GM12878 (cell line): ENCODE measurements around the gene PPP2R2B. TPM values are rescaled to one million over a fixed set of nuclear protein-coding genes. Genes with fewer than 3 reads are reported as not detected.

Source experiments
- ATAC-seq: fragments of 200-7000 bp; cut with Tn5 transposase; 3 replicates; pipeline ENCODE4 v1.9.1; 2020; ENCODE audit warnings: mild to moderate bottlenecking, moderate library complexity
- BruUV-seq: library from RNA; stranded (reverse); fragments of 400-500 nt; replicated peaks from 2 replicates; lab custom pipeline; 2021; lab: Mats Ljungman, UMichigan
- CTCF ChIA-PET: fragments of 300-600 bp; sonication (Branson Sonifier 250); formaldehyde crosslinking; extraction: SDS; loops from one replicate; lab custom pipeline; 2021; ENCODE audit warnings: inconsistent platforms; lab: Yijun Ruan, JAX
- POLR2A ChIA-PET: fragments of 350-600 bp; formaldehyde crosslinking; extraction: SDS; loops from one replicate; lab custom pipeline; 2021; ENCODE audit warnings: inconsistent platforms; lab: Charles Lee
- RAD21 ChIA-PET: fragments of 300-600 bp; sonication (Branson Sonifier 250); formaldehyde crosslinking; loops from one replicate; lab custom pipeline; 2023; ENCODE audit warnings: antibody characterized with exemption; ENCODE audit not compliant: unreplicated experiment; lab: Charles Lee
- SMC1A ChIA-PET: fragments of 300-600 bp; sonication (Branson Sonifier 250); formaldehyde crosslinking; loops from one replicate; lab custom pipeline; 2023; ENCODE audit not compliant: unreplicated experiment, uncharacterized antibody; lab: Charles Lee
- DNase-seq: peaks from one replicate; pipeline ENCODE4 v3.0.0-alpha.2; 2011; ENCODE audit warnings: low read depth, low spot score
- FAIRE-seq: peaks from 3 replicates; lab custom pipeline; 2011; peaks lifted over from hg19 to GRCh38; lab: Jason Lieb, UNC
- H2AFZ ChIP-seq: 2 replicates; pipeline ENCODE4 v1.6.0; 2011; ENCODE audit warnings: low read depth, low read length, control low read depth; ENCODE audit not compliant: control insufficient read depth
- H3K27ac ChIP-seq: 2 replicates; pipeline ENCODE4 v1.5.1; 2011; ENCODE audit warnings: control low read depth; ENCODE audit not compliant: control insufficient read depth, insufficient read depth
- H3K27me3 ChIP-seq, 2 experiments: replicated peaks in 1 of 2; 2 replicates each; pipeline versions ENCODE4 v1.6.0 to v1.6.1; 2011; ENCODE audit warnings: low read length in 1 of 2; ENCODE audit not compliant: control insufficient read depth in 2 of 2, insufficient read depth in 2 of 2
- H3K36me3 ChIP-seq, 2 experiments: 2 replicates each; pipeline ENCODE4 v1.5.1; 2011; ENCODE audit warnings: low read length in 1 of 2; ENCODE audit not compliant: control insufficient read depth in 2 of 2, insufficient read depth in 2 of 2
- H3K4me1 ChIP-seq: 2 replicates; pipeline ENCODE4 v1.6.1; 2011; ENCODE audit warnings: mild to moderate bottlenecking, low read length, moderate library complexity, mixed read lengths; ENCODE audit not compliant: control insufficient read depth, insufficient read depth
- H3K4me2 ChIP-seq: 2 replicates; pipeline ENCODE4 v1.6.0; 2011; ENCODE audit warnings: control low read depth; ENCODE audit not compliant: control insufficient read depth, insufficient read depth
- H3K4me3 ChIP-seq: fragments of 200-600 bp; sonication (generic); 2 replicates; pipeline ENCODE4 v1.5.1; 2016
- H3K79me2 ChIP-seq: 2 replicates; pipeline ENCODE4 v1.6.0; 2011; ENCODE audit warnings: low read length; ENCODE audit not compliant: control insufficient read depth, insufficient read depth
- H3K9ac ChIP-seq: 2 replicates; pipeline ENCODE4 v1.8.0; 2011; ENCODE audit warnings: low read length, control low read depth, mixed read lengths; ENCODE audit not compliant: control insufficient read depth, insufficient read depth
- H3K9me3 ChIP-seq: replicated peaks from 3 replicates; pipeline ENCODE4 v1.5.1; 2011; ENCODE audit warnings: mild to moderate bottlenecking, low read length; ENCODE audit not compliant: control insufficient read depth, insufficient read depth
- H4K20me1 ChIP-seq: 2 replicates; pipeline ENCODE4 v1.6.0; 2011; ENCODE audit not compliant: control insufficient read depth, insufficient read depth
- BACH1 ChIP-seq: fragments of 450-650 bp; IDR thresholded peaks from 2 replicates; pipeline ENCODE4 v1.6.1; 2017; ENCODE audit warnings: mild to moderate bottlenecking, borderline replicate concordance
- CHD1 ChIP-seq: IDR thresholded peaks from 2 replicates; pipeline ENCODE4 v1.6.1; 2012; ENCODE audit warnings: low read depth, low read length, improper control_type of control experiment
- DPF2 ChIP-seq: fragments of 450-650 bp; IDR thresholded peaks from 2 replicates; pipeline ENCODE4 v1.6.1; 2017; ENCODE audit warnings: mild to moderate bottlenecking
- E2F4 ChIP-seq: IDR thresholded peaks from 2 replicates; pipeline ENCODE4 v1.6.1; 2012; ENCODE audit warnings: low read depth, low read length, improper control_type of control experiment
- IRF3 ChIP-seq: fragments of 450-650 bp; IDR thresholded peaks from 2 replicates; pipeline ENCODE4 v1.6.1; 2014; ENCODE audit warnings: mild to moderate bottlenecking
- KLF5 ChIP-seq: fragments of 450-650 bp; IDR thresholded peaks from 2 replicates; pipeline ENCODE4 v1.6.1; 2014; ENCODE audit warnings: mild to moderate bottlenecking; ENCODE audit not compliant: partially characterized antibody
- MTA2 ChIP-seq: fragments of 450-650 bp; IDR thresholded peaks from 2 replicates; pipeline ENCODE4 v1.6.1; 2016; ENCODE audit warnings: low read depth, mild to moderate bottlenecking, moderate library complexity
- RB1 ChIP-seq: fragments of 450-650 bp; formaldehyde crosslinking; IDR thresholded peaks from 2 replicates; pipeline ENCODE4 v1.6.1; 2017; ENCODE audit warnings: mild to moderate bottlenecking, borderline replicate concordance
- SMAD5 ChIP-seq: IDR thresholded peaks from 2 replicates; pipeline ENCODE4 v1.6.1; 2016; ENCODE audit warnings: antibody characterized with exemption, low read depth
- SMC3 ChIP-seq: IDR thresholded peaks from 2 replicates; pipeline ENCODE4 v1.6.1; 2011; ENCODE audit warnings: low read length, improper control_type of control experiment, borderline replicate concordance
- TCF7 ChIP-seq: IDR thresholded peaks from 2 replicates; pipeline ENCODE4 v1.6.1; 2014; ENCODE audit warnings: antibody characterized with exemption, borderline replicate concordance
- YBX1 ChIP-seq: fragments of 450-650 bp; IDR thresholded peaks from 2 replicates; pipeline ENCODE4 v1.6.1; 2016; ENCODE audit warnings: antibody characterized with exemption
- ZNF384 ChIP-seq: IDR thresholded peaks from 2 replicates; pipeline ENCODE4 v1.6.1; 2012; ENCODE audit warnings: low read depth, mild to moderate bottlenecking, low read length, improper control_type of control experiment, borderline replicate concordance
- whole genome bisulfite sequencing: methylation state at CpG from one replicate; pipeline ENCODE4 v1.1.6; 2016; ENCODE audit warnings: low lambda C conversion rate; ENCODE audit not compliant: insufficient replicate concordance, insufficient coverage; ENCODE audit errors: missing lambda C conversion rate; 5-methylcytosine and 5-hydroxymethylcytosine counted together
- in situ Hi-C: fragments of 300-500 bp; cut with MboI; formaldehyde crosslinking; loops from 9 replicates; pipeline ENCODE4 v1.14.3; 2018; ENCODE audit warnings: mixed read lengths
- intact Hi-C: fragments of 100-400 bp; cut with micrococcal nuclease; formaldehyde crosslinking; loops from one replicate; pipeline ENCODE4 v1.14.2; 2022; ENCODE audit not compliant: unreplicated experiment
- polyA plus RNA-seq, 11 experiments: library from polyadenylated mRNA; depleted of rRNA in 4 of 11; unstranded in 6 of 11; stranded (reverse) in 5 of 11; fragments of >200 nt; fragmentation: Nextera tagmentation in 4 of 11; fragmentation: Illumina TruSeq in 1 of 11; extraction: Ambion mirVana in 4 of 11; extraction: Trizol in 1 of 11; gene quantifications; 1 replicate in 1 of 11; 2 replicates in 10 of 11; pipeline versions ENCODE4 v1.2.1 to v1.2.3, GENCODE V29; 2011 to 2016; ENCODE audit warnings: inconsistent platforms in 2 of 11, missing spikeins in 2 of 11, low read depth in 1 of 11
- total RNA-seq, 4 experiments: library from RNA; depleted of rRNA in 3 of 4; stranded (reverse); fragments of >200 nt in 3 of 4; fragmentation: Illumina TruSeq in 1 of 4; extraction: Trizol in 1 of 4; gene quantifications; 2 replicates each; pipeline versions ENCODE4 v1.2.1 to v1.2.3, GENCODE V29; 2013 to 2021
- TF ChIP-seq, protein P1 (sequence below): fragments of 150-350 bp; IDR thresholded peaks from 2 replicates; pipeline ENCODE4 v1.6.1; 2016; ENCODE audit warnings: low read depth, low read length

PPP2R2B gene
- total and polyA plus RNA-seq, 10 of the 15 experiments (the other 5 are each of a cell fraction or from before 2014, with no cell fraction given): not detected

DNA sequence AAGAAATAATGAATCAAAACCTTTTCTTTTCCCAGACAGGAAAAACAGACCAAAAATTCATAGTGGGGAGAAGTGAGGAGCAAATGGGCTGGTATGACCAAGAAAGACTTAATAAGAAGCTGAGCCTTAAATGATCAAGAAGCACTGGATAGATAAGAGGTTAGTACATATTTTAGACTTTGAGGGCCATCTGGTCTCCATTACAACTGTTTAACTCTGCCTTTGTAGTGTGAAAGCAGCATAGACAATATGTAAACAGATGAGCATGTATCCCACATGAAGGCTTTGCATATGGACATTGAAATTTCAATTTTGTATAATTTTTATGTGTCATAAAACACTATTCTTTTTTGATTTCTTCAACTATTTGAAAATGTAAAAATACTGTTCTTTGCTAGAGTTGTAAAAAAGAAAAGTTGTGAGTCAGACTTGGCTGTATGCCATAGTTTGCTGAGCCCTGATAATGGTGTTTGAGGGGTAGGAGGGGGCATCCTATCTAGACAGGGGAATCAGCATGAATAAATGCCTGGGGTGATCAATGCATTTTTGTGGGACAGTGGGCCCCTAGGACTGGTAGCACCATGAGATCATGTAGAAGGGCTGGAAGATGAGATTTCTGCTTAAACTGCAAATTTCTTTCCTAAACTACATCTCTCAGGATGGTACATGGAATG, 270.8 kb downstream of the PPP2R2B start:
- DNase-seq (no peak), ATAC-seq (no peak), FAIRE-seq (no peak)
- BruUV-seq: no TSS peak
- Histone ChIP-seq H3K4me3 (no peak overlapping the region), H3K27me3 (no peaks in the 10 kb centered on the region), H3K36me3 (no peaks in the 10 kb centered on the region), H3K4me2 (no peak overlapping the region), H3K27ac (no peak overlapping the region), H4K20me1 (no peaks in the 10 kb centered on the region), H3K9me3 (no peaks in the 10 kb centered on the region), H2AFZ (no peak overlapping the region), H3K4me1 (no peaks in the 10 kb centered on the region), H3K79me2 (no peaks in the 10 kb centered on the region), H3K9ac (no peak overlapping the region)
- SMC1A ChIA-PET: no interaction called here
- TF ChIP-seq RB1 (no peak), IRF3 (no peak), TCF7 (no peak)
- RAD21 ChIA-PET: no interaction called here
- POLR2A ChIA-PET: no interaction called here
- intact Hi-C loops (no loop called here), in situ Hi-C loops (no loop called here)
- CTCF ChIA-PET: no interaction called here

GRCh38 chr5:146606893-146607292, 271.7 kb downstream of the PPP2R2B start:
- Histone ChIP-seq H3K36me3 (no peaks in the 10 kb centered on the region), H3K4me1 (no peaks in the 10 kb centered on the region), H3K9ac (no peak overlapping the region), H4K20me1 (no peaks in the 10 kb centered on the region), H3K4me3 (no peak overlapping the region), H3K27ac (no peak overlapping the region), H3K4me2 (no peak overlapping the region), H2AFZ (no peak overlapping the region), H3K27me3 (no peaks in the 10 kb centered on the region), H3K9me3 (no peaks in the 10 kb centered on the region), H3K79me2 (no peaks in the 10 kb centered on the region)
- 46% methylated on average over 11 of the region's 11 CpGs for WGBS
- DNase-seq (no peak), ATAC-seq (no peak), FAIRE-seq (no peak)
- SMC1A ChIA-PET: no interaction called here
- POLR2A ChIA-PET: no interaction called here
- TF ChIP-seq DPF2 (no peak), MTA2 (no peak), SMAD5 (no peak), KLF5 (no peak), YBX1 (no peak), BACH1 (no peak), SMC3 (no peak), CHD1 (no peak), E2F4 (no peak), ZNF384 (no peak)
- TF ChIP-seq, protein P1, sequence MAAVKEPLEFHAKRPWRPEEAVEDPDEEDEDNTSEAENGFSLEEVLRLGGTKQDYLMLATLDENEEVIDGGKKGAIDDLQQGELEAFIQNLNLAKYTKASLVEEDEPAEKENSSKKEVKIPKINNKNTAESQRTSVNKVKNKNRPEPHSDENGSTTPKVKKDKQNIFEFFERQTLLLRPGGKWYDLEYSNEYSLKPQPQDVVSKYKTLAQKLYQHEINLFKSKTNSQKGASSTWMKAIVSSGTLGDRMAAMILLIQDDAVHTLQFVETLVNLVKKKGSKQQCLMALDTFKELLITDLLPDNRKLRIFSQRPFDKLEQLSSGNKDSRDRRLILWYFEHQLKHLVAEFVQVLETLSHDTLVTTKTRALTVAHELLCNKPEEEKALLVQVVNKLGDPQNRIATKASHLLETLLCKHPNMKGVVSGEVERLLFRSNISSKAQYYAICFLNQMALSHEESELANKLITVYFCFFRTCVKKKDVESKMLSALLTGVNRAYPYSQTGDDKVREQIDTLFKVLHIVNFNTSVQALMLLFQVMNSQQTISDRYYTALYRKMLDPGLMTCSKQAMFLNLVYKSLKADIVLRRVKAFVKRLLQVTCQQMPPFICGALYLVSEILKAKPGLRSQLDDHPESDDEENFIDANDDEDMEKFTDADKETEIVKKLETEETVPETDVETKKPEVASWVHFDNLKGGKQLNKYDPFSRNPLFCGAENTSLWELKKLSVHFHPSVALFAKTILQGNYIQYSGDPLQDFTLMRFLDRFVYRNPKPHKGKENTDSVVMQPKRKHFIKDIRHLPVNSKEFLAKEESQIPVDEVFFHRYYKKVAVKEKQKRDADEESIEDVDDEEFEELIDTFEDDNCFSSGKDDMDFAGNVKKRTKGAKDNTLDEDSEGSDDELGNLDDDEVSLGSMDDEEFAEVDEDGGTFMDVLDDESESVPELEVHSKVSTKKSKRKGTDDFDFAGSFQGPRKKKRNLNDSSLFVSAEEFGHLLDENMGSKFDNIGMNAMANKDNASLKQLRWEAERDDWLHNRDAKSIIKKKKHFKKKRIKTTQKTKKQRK: no peak
- intact Hi-C loops (no loop called here), in situ Hi-C loops (no loop called here)
- CTCF ChIA-PET: no interaction called here
- BruUV-seq: no TSS peak
- RAD21 ChIA-PET: no interaction called here
